IMR-90 (cell line): ENCODE measurements around the gene HCFC1. TPM values are rescaled to one million over a fixed set of nuclear protein-coding genes. Genes with fewer than 3 reads are reported as not detected.

Experiments
- ATAC-seq: fragments of 200-7000 bp; cut with Tn5 transposase; 2 replicates; pipeline ENCODE4 v1.9.1; 2020; ENCODE audit warnings: low read depth, mild to moderate bottlenecking, moderate library complexity
- BruUV-seq: library from RNA; stranded (reverse); fragments of 400-500 nt; replicated peaks from 2 replicates; lab custom pipeline; 2021; lab: Mats Ljungman, UMichigan
- CTCF ChIA-PET: fragments of 300-600 bp; formaldehyde crosslinking; extraction: SDS; loops from one replicate; lab custom pipeline; 2021; ENCODE audit warnings: antibody characterized with exemption; lab: Yijun Ruan, JAX
- POLR2A ChIA-PET: fragments of 300-600 bp; sonication (Branson Sonifier 250); formaldehyde crosslinking; loops from one replicate; lab custom pipeline; 2022; ENCODE audit warnings: antibody characterized with exemption; ENCODE audit not compliant: unreplicated experiment; lab: Charles Lee
- DNase-seq: peaks from one replicate; pipeline ENCODE4 v3.0.0; 2013
- H2AFZ ChIP-seq: replicated peaks from 2 replicates; pipeline ENCODE3; 2013; ENCODE audit warnings: low read length, mild to moderate bottlenecking; ENCODE audit not compliant: poor library complexity
- H2AK5ac ChIP-seq: 2 replicates; pipeline ENCODE4 v1.6.1; 2013; ENCODE audit warnings: low read depth, low read length, inconsistent platforms
- H2AK9ac ChIP-seq: replicated peaks from 2 replicates; pipeline ENCODE3; 2013; ENCODE audit warnings: mild to moderate bottlenecking, low read depth, low read length, moderate library complexity; ENCODE audit not compliant: poor library complexity
- H2BK120ac ChIP-seq: 2 replicates; pipeline ENCODE4 v1.6.1; 2013; ENCODE audit warnings: low read depth, low read length, inconsistent platforms
- H2BK15ac ChIP-seq: 3 replicates; pipeline ENCODE4 v1.6.1; 2013; ENCODE audit warnings: low read depth, low read length, inconsistent platforms
- H2BK20ac ChIP-seq: 2 replicates; pipeline ENCODE4 v1.6.1; 2013; ENCODE audit warnings: low read depth, mild to moderate bottlenecking, inconsistent platforms, low read length, moderate library complexity
- H2BK5ac ChIP-seq: 2 replicates; pipeline ENCODE4 v1.6.1; 2013; ENCODE audit warnings: mild to moderate bottlenecking, low read depth, low read length, inconsistent platforms; ENCODE audit not compliant: poor library complexity, severe bottlenecking
- H3K14ac ChIP-seq: replicated peaks from 2 replicates; pipeline ENCODE4 v1.6.1; 2013; ENCODE audit warnings: low read depth, low read length, inconsistent platforms
- H3K18ac ChIP-seq: 2 replicates; pipeline ENCODE4 v1.6.1; 2013; ENCODE audit warnings: low read depth, low read length, control low read depth
- H3K23ac ChIP-seq: 2 replicates; pipeline ENCODE4 v1.6.1; 2013; ENCODE audit warnings: low read depth, low read length, inconsistent platforms
- H3K27ac ChIP-seq: 2 replicates; pipeline ENCODE4 v1.5.1; 2013; ENCODE audit warnings: mild to moderate bottlenecking, control low read depth, low read length; ENCODE audit not compliant: insufficient read depth
- H3K27me3 ChIP-seq: 2 replicates; pipeline ENCODE4 v1.6.1; 2013; ENCODE audit warnings: low read length; ENCODE audit not compliant: control insufficient read depth, insufficient read depth
- H3K36me3 ChIP-seq: 2 replicates; pipeline ENCODE4 v1.6.1; 2013; ENCODE audit warnings: low read length, mixed read lengths; ENCODE audit not compliant: control insufficient read depth, insufficient read depth
- H3K4ac ChIP-seq: 2 replicates; pipeline ENCODE4 v1.6.1; 2013; ENCODE audit warnings: low read depth, low read length, inconsistent platforms
- H3K4me1 ChIP-seq: 2 replicates; pipeline ENCODE4 v1.6.1; 2013; ENCODE audit warnings: low read length, mixed read lengths; ENCODE audit not compliant: control insufficient read depth, insufficient read depth
- H3K4me2 ChIP-seq: 2 replicates; pipeline ENCODE4 v1.6.1; 2013; ENCODE audit warnings: low read depth, mild to moderate bottlenecking, control low read depth, low read length, moderate library complexity
- H3K4me3 ChIP-seq: 2 replicates; pipeline ENCODE4 v1.5.1; 2013; ENCODE audit warnings: low read depth, mild to moderate bottlenecking, control low read depth, low read length, moderate library complexity; ENCODE audit not compliant: insufficient read depth
- H3K56ac ChIP-seq: 2 replicates; pipeline ENCODE4 v1.6.1; 2013; ENCODE audit warnings: low read length, inconsistent platforms; ENCODE audit not compliant: insufficient read depth; ENCODE audit errors: extremely low read depth
- H3K79me1 ChIP-seq, 2 experiments: 2 replicates each; pipeline ENCODE4 v1.6.1; 2013; ENCODE audit warnings: low read length in 2 of 2, inconsistent platforms in 1 of 2, low read depth in 1 of 2
- H3K9ac ChIP-seq: 2 replicates; pipeline ENCODE4 v1.6.1; 2013; ENCODE audit warnings: low read depth, low read length, control low read depth
- H3K9me1 ChIP-seq: 2 replicates; pipeline ENCODE4 v1.6.1; 2013; ENCODE audit warnings: low read length, inconsistent platforms; ENCODE audit not compliant: insufficient read depth
- H3K9me3 ChIP-seq: 2 replicates; pipeline ENCODE4 v1.6.1; 2013; ENCODE audit warnings: low read length; ENCODE audit not compliant: control insufficient read depth, insufficient read depth
- H4K20me1 ChIP-seq: 2 replicates; pipeline ENCODE4 v1.6.1; 2013; ENCODE audit warnings: low read length, inconsistent platforms; ENCODE audit not compliant: insufficient read depth
- H4K5ac ChIP-seq: 2 replicates; pipeline ENCODE4 v1.6.1; 2013; ENCODE audit warnings: mild to moderate bottlenecking, low read depth, low read length, control low read depth
- H4K8ac ChIP-seq, 2 experiments: 2 replicates each; pipeline ENCODE4 v1.6.1; 2013; ENCODE audit warnings: low read depth in 2 of 2, low read length in 2 of 2, control low read depth in 1 of 2, inconsistent platforms in 1 of 2
- H4K91ac ChIP-seq: 2 replicates; pipeline ENCODE4 v1.6.1; 2013; ENCODE audit warnings: low read depth, low read length, inconsistent platforms; ENCODE audit not compliant: insufficient read depth
- BHLHE40 ChIP-seq: fragments of 150-350 bp; IDR thresholded peaks from 2 replicates; pipeline ENCODE4 v1.6.1; 2016; ENCODE audit warnings: mild to moderate bottlenecking, low read depth, low read length
- CEBPB ChIP-seq: IDR thresholded peaks from 2 replicates; pipeline ENCODE4 v1.6.1; 2012; ENCODE audit warnings: low read depth, low read length, improper control_type of control experiment
- CHD1 ChIP-seq: IDR thresholded peaks from 2 replicates; pipeline ENCODE4 v1.6.1; 2012; ENCODE audit warnings: low read depth, low read length, improper control_type of control experiment
- CTCF ChIP-seq: conservative IDR thresholded peaks from 2 replicates; pipeline ENCODE4 v1.5.1; 2012; ENCODE audit warnings: mild to moderate bottlenecking, low read depth, low read length, improper control_type of control experiment
- ELK1 ChIP-seq: fragments of 150-350 bp; IDR thresholded peaks from 2 replicates; pipeline ENCODE4 v1.6.1; 2016; ENCODE audit warnings: low read depth, mild to moderate bottlenecking, low read length, moderate library complexity, borderline replicate concordance
- FOS ChIP-seq: fragments of 150-350 bp; IDR thresholded peaks from 2 replicates; pipeline ENCODE4 v1.6.1; 2016; ENCODE audit warnings: low read depth, low read length
- MAFK ChIP-seq: IDR thresholded peaks from 2 replicates; pipeline ENCODE4 v1.6.1; 2012; ENCODE audit warnings: low read depth, low read length, improper control_type of control experiment
- MAZ ChIP-seq: IDR thresholded peaks from 2 replicates; pipeline ENCODE4 v1.6.1; 2012; ENCODE audit warnings: low read depth, mild to moderate bottlenecking, low read length, improper control_type of control experiment, moderate library complexity, borderline replicate concordance
- MXI1 ChIP-seq: IDR thresholded peaks from 2 replicates; pipeline ENCODE4 v1.6.1; 2012; ENCODE audit warnings: low read depth, mild to moderate bottlenecking, low read length, moderate library complexity, borderline replicate concordance
- NFE2L2 ChIP-seq: fragments of 150-350 bp; IDR thresholded peaks from 2 replicates; pipeline ENCODE4 v1.6.1; 2016; ENCODE audit warnings: low read depth, mild to moderate bottlenecking, low read length
- POLR2A ChIP-seq: IDR thresholded peaks from 2 replicates; pipeline ENCODE4 v1.6.1; 2012; ENCODE audit warnings: mild to moderate bottlenecking, low read depth, low read length
- RAD21 ChIP-seq: IDR thresholded peaks from 2 replicates; pipeline ENCODE4 v1.6.1; 2012; ENCODE audit warnings: low read length, improper control_type of control experiment
- RCOR1 ChIP-seq: IDR thresholded peaks from 2 replicates; pipeline ENCODE4 v1.6.1; 2012; ENCODE audit warnings: mild to moderate bottlenecking, low read length, improper control_type of control experiment; ENCODE audit not compliant: insufficient replicate concordance
- RFX5 ChIP-seq: IDR thresholded peaks from 2 replicates; pipeline ENCODE4 v1.8.0; 2012; ENCODE audit warnings: low read depth, mild to moderate bottlenecking, low read length, moderate library complexity
- SMC3 ChIP-seq: fragments of 150-350 bp; IDR thresholded peaks from 2 replicates; pipeline ENCODE4 v1.6.1; 2016; ENCODE audit warnings: low read depth, mild to moderate bottlenecking, antibody characterized with exemption, low read length, moderate library complexity
- USF2 ChIP-seq: fragments of 150-350 bp; IDR thresholded peaks from 2 replicates; pipeline ENCODE4 v1.6.1; 2017; ENCODE audit warnings: mild to moderate bottlenecking, antibody characterized with exemption, low read length, low read depth
- WGBS, 2 experiments: methylation state at CpG; one replicate each; pipeline versions ENCODE4 v1.1.5 to v1.1.7; 2013; ENCODE audit warnings: missing lambda C conversion rate in 2 of 2; ENCODE audit not compliant: insufficient read length in 1 of 2; ENCODE audit errors: extremely low coverage in 2 of 2; 5-methylcytosine and 5-hydroxymethylcytosine counted together
- dilution Hi-C: fragments of 300-500 bp; cut with HindIII; formaldehyde crosslinking; loops from one replicate; pipeline ENCODE4 v1.14.3; 2018; ENCODE audit warnings: low sequenced_read_pairs; ENCODE audit not compliant: unreplicated experiment
- in situ Hi-C: fragments of 300-500 bp; cut with MboI; formaldehyde crosslinking; loops from 3 replicates; pipeline ENCODE4 v1.14.3; 2019; ENCODE audit warnings: low sequenced_read_pairs, inconsistent platforms, mixed read lengths
- intact Hi-C: fragments of 100-400 bp; cut with micrococcal nuclease; formaldehyde crosslinking; loops from 2 replicates; pipeline ENCODE4 v1.10.0; 2022
- polyA plus RNA-seq, 3 experiments: library from polyadenylated mRNA; depleted of rRNA; stranded (reverse); fragments of >200 nt; gene quantifications; 2 replicates each; pipeline ENCODE4 v1.2.3, GENCODE V29; 2012; ENCODE audit warnings: low replicate concordance in 1 of 3
- total RNA-seq: library from RNA; depleted of rRNA; stranded (reverse); fragments of >200 nt; gene quantifications from 2 replicates; pipeline ENCODE4 v1.2.3, GENCODE V29; 2012

HCFC1 gene
- total and polyA plus RNA-seq, 2 of the 4 experiments (the other 2 are of a cell fraction): 3.2 to 17.6 TPM

GRCh38 chrX:153931748-153932147, 39.9 kb downstream of the HCFC1 start:
- no peak overlapping the region for H3K18ac ChIP-seq
- in situ Hi-C loops: no loop called here
- BruUV-seq: no TSS peak

More at GRCh38 chrX:153931748-153932147, 39.9 kb downstream of the HCFC1 start:
- Histone ChIP-seq H3K9me3 (no peaks in the 10 kb centered on the region), H2BK20ac (no peak overlapping the region), H2AK5ac (no peak overlapping the region), H3K4me2 (no peak overlapping the region), H3K27me3 (no peaks in the 10 kb centered on the region), H3K36me3 (peaks cover 23% of the 10 kb centered on the region), H3K79me1 (peaks cover 4 to 16% of the 10 kb centered on the region in 2 experiments; a peak in 2 of 4 replicates), H3K9ac (no peak overlapping the region), H4K8ac (no peak overlapping the region), H3K4me3 (no peak overlapping the region), H3K27ac (no peak overlapping the region), H2AFZ (no peak overlapping the region), H3K9me1 (no peaks in the 10 kb centered on the region; the same call in 1 of the 2 replicates), H4K91ac (no peak overlapping the region), H3K56ac (no peak overlapping the region), H3K23ac (no peak overlapping the region), H4K5ac (no peak overlapping the region), H3K14ac (no peak overlapping the region), H3K4ac (no peak overlapping the region), H2AK9ac (no peak overlapping the region), H4K20me1 (peaks cover 20% of the 10 kb centered on the region), H2BK15ac (no peak overlapping the region), H2BK120ac (no peak overlapping the region), H2BK5ac (no peak overlapping the region), H3K4me1 (peaks cover 4% of the 10 kb centered on the region)
- TF ChIP-seq RCOR1: no peak
- no peak for TF ChIP-seq MXI1
- no peak for TF ChIP-seq MAZ
- no peak for TF ChIP-seq CEBPB
- no peak for TF ChIP-seq USF2
- TF ChIP-seq POLR2A: no peak
- no peak for TF ChIP-seq SMC3
- no peak for TF ChIP-seq CHD1
- no peak for TF ChIP-seq NFE2L2
- TF ChIP-seq ELK1: no peak
- no peak for TF ChIP-seq MAFK
- no peak for TF ChIP-seq RFX5
- TF ChIP-seq RAD21: no peak
- TF ChIP-seq BHLHE40: no peak
- no peak for TF ChIP-seq FOS
- TF ChIP-seq CTCF: no peak
- ChIA-PET CTCF (no interaction called here), POLR2A (no interaction called here)
- DNase-seq (no peak), ATAC-seq (no peak)
- dilution Hi-C loops: no loop called here
- intact Hi-C loops: no loop called here
- WGBS, 2 experiments: no CpG with 5 or more reads among the region's 13 CpGs
